AG04450 (cell line): ENCODE measurements around the gene BBS4. TPM values are rescaled to one million over a fixed set of nuclear protein-coding genes. Genes with fewer than 3 reads are reported as not detected.

Experiments
- CTCF ChIA-PET: fragments of 300-600, 350-600 bp; formaldehyde crosslinking; extraction: SDS; loops from one replicate; lab custom pipeline; 2022; ENCODE audit warnings: antibody characterized with exemption, inconsistent platforms; lab: Charles Lee
- POLR2A ChIA-PET: fragments of 350-600 bp; formaldehyde crosslinking; extraction: SDS; loops from one replicate; lab custom pipeline; 2021; ENCODE audit warnings: antibody characterized with exemption, inconsistent platforms; lab: Yijun Ruan, JAX
- DNase-seq: peaks from one replicate; pipeline ENCODE4 v3.0.0-alpha.2; 2011; ENCODE audit warnings: low read depth, low spot score
- H3K27ac ChIP-seq: one replicate; pipeline ENCODE4 v1.5.1; 2012; ENCODE audit warnings: low read depth, low read length, control low read depth
- H3K27me3 ChIP-seq: one replicate; pipeline ENCODE4 v1.6.0; 2012; ENCODE audit warnings: low read length; ENCODE audit not compliant: control insufficient read depth, insufficient read depth
- H3K4me3 ChIP-seq: 2 replicates; pipeline ENCODE4 v1.5.1; 2011; ENCODE audit warnings: mild to moderate bottlenecking, low read depth, low read length, control low read depth
- H3K9me3 ChIP-seq: 2 replicates; pipeline ENCODE4 v1.5.1; 2012; ENCODE audit warnings: low read length; ENCODE audit not compliant: control insufficient read depth, insufficient read depth
- CTCF ChIP-seq: IDR thresholded peaks from 2 replicates; pipeline ENCODE4 v1.5.1; 2011; ENCODE audit warnings: low read depth, low read length, control low read depth, inconsistent platforms
- polyA plus RNA-seq: library from polyadenylated mRNA; depleted of rRNA; stranded (reverse); fragments of >200 nt; gene quantifications from 2 replicates; pipeline ENCODE4 v1.2.3, GENCODE V29; 2011

BBS4 gene
- polyA plus RNA-seq, 1 experiment, result 25.7 TPM

- CTCF ChIA-PET, result interaction anchor here (0.6 to 8.1 kb wide), 4 partner anchors 10 to 52 kb away, joined by 3 to 73 read pairs (median 4); no protein-coding TSS in a partner anchor
- H3K27ac ChIP-seq, result no peak overlapping the region
Observed at GRCh38 chr15:72732086-72732485, 46.1 kb downstream of the BBS4 start.

DNA sequence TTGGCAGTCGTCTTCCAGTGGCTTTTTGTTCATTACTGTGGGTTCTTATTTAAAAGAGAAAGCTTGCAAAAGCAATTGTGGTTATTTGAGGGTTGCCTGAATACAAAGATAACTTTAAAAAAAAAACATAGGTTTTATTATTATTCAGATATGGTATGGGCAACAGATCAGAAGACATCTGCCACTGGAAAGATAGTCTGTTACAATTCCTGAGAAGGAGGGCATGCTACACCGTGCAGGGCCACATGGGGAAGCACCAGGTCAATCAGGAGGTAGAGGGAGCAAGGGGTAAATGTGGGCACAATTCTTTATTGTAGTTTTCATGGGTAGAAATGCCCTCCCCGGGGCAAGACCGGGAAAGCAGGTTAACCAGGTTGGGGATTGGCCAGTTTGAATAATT, 46.5 kb downstream of the BBS4 start:
- ChIA-PET POLR2A (no interaction called here), CTCF (interaction anchor here (0.6 to 8.1 kb wide), 3 partner anchors 10 to 52 kb away, joined by 3 to 73 read pairs (median 4); no protein-coding TSS in a partner anchor)
- Histone ChIP-seq H3K27me3 (no peaks in the 10 kb centered on the region), H3K4me3 (no peak overlapping the region), H3K27ac (no peak overlapping the region), H3K9me3 (no peaks in the 10 kb centered on the region)
- no peak for DNase-seq
- TF ChIP-seq CTCF, result no peak

More at GRCh38 chr15:72732086-72732485, 46.1 kb downstream of the BBS4 start:
- no peaks in the 10 kb centered on the region for H3K27me3 ChIP-seq
- no peak for DNase-seq
- H3K4me3 ChIP-seq, result no peak overlapping the region
- TF ChIP-seq CTCF, result no peak
- POLR2A ChIA-PET, result no interaction called here
- H3K9me3 ChIP-seq, result no peaks in the 10 kb centered on the region

- Histone ChIP-seq H3K27me3 (no peaks in the 10 kb centered on the region), H3K4me3 (no peak overlapping the region), H3K9me3 (no peaks in the 10 kb centered on the region), H3K27ac (no peak overlapping the region)
- ChIA-PET POLR2A (no interaction called here), CTCF (interaction anchor here (0.7 to 8.1 kb wide), 2 partner anchors 12 to 50 kb away, joined by 3 to 73 read pairs; no protein-coding TSS in a partner anchor)
- DNase-seq, result no peak
- no peak for TF ChIP-seq CTCF
Observed at GRCh38 chr15:72733941-72734738, 48.1 kb downstream of the BBS4 start.

GRCh38 chr15:72735111-72735510, 49.1 kb downstream of the BBS4 start:
- POLR2A ChIA-PET, result no interaction called here
- Histone ChIP-seq H3K27me3 (no peaks in the 10 kb centered on the region), H3K27ac (no peak overlapping the region), H3K4me3 (no peak overlapping the region), H3K9me3 (no peaks in the 10 kb centered on the region)
- CTCF ChIA-PET, result interaction anchor here (8.1 kb wide), 1 partner anchor 13 kb away, joined by 73 read pairs; no protein-coding TSS in a partner anchor
- no peak for TF ChIP-seq CTCF
- DNase-seq, result no peak

DNA sequence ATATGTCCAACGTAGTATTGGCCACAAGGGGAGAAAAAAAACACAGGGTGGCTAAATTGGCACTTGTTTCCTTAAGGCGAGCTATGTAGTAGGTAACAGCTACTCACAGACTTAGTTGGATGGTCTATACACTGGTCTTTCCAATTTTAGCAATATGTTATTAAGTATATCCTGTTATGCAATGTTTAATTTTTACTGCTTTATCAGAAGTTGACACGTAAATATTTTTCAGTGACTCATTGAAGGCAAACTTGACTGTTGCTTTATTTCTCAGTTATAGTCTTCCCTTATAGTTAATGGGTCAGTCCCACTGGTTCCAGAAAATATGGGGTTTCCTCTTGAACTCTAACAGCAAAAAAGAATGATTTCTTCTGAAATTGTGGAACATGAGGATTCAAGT, 51.1 kb downstream of the BBS4 start:
- Histone ChIP-seq H3K9me3 (no peaks in the 10 kb centered on the region), H3K4me3 (no peak overlapping the region), H3K27me3 (no peaks in the 10 kb centered on the region), H3K27ac (no peak overlapping the region)
- CTCF ChIA-PET, result interaction anchor here (8.1 kb wide), 1 partner anchor 14 kb away, joined by 73 read pairs; no protein-coding TSS in a partner anchor
- POLR2A ChIA-PET, result no interaction called here
- DNase-seq, result no peak
- TF ChIP-seq CTCF, result no peak
